GM21526 (cell line): ENCODE measurements around the gene FSIP1.

Experiments used
- ATAC-seq: cut with Tn5 transposase; IDR thresholded peaks from one replicate; pipeline ENCODE4 v1.9.1; 2021; ENCODE audit warnings: moderate library complexity; ENCODE audit not compliant: unreplicated experiment, low FRiP score

Gene FSIP1

DNA sequence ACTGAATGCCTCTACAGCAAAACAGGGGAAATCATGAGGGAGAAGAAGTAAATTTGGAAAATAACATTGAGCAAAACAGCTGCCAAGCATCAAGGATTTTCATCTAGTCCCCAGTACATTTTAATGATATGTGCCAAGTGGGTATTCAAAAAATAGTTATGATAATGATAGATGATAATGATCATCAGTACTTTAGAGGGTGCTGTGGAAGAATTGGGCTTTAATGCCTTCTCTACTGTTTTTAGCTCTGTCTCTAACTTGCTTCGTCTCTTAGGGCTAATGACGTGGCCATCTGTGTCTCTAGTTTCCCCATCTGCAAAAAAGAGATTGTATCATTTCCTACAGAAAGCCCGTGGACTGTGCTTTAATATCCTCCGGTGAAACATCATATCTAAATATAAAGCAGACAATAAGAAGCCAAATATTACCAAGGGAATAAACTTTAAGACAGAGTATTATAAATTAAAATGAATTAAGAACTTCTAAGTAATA is 10.2 kb upstream of the FSIP1 start:
- no peak for ATAC-seq

DNA sequence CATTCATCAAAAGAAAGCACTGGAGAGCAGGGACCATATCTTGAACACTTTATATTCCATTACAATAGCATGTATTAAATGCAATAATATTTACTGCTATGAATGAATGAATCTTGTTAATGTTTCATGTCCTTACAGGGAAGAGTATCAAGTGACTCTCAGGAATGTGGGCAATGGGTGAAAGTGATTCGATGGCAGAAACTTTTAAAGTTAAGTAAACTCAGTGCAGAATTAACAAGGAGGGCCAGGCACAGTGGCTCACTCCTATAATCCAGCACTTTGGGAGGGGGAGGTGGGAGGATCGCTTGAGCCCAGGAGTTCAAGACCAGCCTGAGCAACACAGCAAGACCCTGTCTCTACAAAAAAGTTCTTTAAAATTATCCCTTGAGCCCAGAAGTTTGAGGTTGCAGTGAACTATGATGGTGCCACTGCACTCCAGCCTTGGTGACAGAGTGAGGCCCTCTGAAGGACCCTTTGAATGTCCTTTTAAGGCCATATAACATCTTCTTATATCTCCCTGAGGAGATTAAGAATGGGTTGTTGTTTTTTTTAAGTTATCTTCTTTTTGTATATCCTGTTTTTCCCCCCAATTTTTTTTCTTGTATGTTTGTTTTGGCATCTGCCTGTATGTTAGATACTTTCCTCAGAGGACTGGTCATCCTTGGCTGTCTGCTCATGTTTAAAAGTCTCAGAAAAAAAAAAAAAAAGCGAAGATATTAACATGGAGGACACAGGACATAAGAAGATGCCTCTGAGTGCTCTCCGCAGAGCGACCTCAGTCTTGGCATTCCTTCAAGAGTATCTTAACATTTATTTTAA is 9.6 kb upstream of the FSIP1 start:
- no peak for ATAC-seq

- ATAC-seq: no peak
Observed at GRCh38 chr15:39789736-39790135, 7.1 kb upstream of the FSIP1 start.

DNA sequence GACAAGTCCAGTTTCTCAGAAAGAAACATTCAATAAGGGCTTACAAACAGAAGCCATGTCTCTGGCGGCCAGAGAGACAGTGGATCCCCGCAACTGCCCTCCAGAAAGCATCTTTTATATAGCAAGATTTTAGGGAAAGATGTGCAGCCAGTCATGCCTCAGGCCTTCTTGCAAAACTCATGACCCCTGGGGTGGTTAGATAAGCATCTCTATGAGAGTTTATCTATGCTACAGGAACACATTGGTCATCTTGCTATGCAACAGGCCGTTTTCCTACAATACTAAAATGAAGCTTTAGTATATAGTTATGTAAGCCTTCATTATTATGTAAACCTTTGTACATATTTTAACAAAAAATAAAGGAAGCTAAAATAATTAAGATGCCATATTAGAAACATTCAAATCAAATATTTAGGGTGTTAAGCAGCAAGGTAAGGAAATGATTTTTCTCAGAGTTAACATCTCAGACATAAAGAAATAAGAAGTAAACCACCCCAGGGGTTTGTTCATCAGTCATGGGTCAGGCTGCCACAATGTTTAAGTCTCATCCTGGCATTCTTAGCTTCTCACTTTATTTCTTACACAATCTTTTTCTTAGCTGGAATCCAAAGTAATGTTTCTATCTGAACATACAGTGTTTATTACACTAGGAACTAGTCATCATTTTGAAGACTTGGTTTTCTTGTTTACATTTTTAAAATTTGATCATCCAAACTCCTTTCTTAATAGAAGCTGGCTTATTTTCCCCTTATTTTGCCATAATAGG is 6.3 kb upstream of the FSIP1 start:
- ATAC-seq: no peak

- ATAC-seq: no peak
Observed at GRCh38 chr15:39788108-39788507, 5.5 kb upstream of the FSIP1 start.

DNA sequence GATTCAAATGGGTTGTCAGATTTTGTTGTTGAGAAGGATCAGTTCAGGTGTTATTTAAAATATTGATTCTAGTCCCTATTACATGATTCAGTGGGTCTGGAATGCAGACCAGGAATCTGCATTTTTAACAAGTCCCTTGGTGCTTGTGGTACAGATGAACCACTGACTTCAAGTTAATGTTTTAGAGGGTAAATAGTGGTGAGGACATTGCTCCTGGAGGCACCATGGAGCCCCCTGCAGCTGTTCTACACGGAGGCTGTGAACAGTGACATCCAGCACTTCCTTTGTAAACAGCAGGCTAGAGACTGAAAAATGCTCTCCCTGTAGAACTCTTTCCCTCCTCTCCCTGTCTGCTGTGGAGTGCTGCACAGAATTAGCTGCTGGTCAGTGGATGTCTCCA is 4.8 kb upstream of the FSIP1 start:
- ATAC-seq: no peak

DNA sequence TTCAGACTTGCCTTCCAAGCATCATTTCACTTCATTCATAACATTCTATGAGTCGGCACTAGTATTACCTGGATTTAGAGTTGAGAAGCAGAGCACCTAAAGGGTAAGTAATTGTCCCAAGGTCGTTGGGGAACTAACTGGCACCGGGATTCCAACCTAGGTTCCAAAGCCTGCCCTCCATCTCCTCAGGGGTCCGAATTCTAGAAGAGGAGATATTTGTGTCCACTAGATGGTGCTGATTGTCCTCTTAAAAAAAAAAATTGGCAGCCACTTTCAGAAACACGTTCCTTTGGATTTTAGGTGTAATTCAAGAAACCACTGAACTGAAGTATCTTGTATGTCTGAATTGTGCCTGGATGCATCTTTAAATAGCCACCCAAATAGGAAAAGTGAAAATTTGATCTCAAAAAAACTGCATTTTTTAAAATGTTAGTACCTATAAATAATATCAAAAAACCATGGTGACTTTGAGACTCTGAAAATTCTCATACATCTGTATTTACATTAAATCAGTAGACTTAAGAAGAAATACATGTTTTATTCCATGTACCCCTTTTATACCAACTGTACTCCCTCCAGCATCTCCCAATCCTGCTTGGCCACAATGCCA is 3.9 kb upstream of the FSIP1 start:
- no peak for ATAC-seq

DNA sequence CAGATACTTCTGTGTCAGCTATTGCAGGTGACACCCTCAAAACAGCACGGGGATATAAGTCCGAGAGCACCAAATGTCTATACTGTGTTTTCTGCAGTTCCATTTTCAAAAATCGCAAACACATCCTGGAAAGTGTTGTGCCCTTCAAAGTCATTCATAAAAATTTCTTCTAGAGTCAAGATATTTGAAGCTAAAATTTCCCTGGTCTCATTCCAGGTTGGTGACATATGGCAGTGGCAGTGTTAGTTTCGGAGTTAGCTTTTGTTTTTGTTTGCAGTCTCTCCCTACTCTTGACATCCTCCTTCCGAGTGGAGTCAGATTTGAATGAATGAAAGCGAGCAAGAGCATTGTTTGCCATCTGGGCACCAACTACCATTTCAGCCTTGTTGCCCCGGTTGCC is 3.2 kb upstream of the FSIP1 start:
- ATAC-seq: no peak

GRCh38 chr15:39785139-39785538 is 2.5 kb upstream of the FSIP1 start:
- no peak for ATAC-seq

DNA sequence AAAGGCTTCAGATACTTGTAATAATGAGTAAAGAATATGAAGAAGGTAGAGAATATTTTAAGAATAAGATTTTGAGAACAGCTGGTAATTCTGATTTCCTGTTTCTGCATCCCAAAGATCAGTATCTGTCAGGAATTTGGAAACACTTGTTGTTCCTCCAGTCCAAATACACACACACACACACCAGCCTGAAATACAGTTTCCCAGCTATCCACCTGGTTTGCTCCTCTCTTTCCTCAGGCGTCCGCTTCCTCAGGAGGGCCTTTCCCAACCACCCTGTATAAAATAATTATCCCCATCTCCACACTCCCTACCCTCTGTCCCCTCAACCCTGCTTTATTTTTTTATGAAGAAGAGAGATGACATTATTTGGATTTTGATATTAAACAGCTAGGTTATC is 2.0 kb upstream of the FSIP1 start:
- ATAC-seq: no peak

DNA sequence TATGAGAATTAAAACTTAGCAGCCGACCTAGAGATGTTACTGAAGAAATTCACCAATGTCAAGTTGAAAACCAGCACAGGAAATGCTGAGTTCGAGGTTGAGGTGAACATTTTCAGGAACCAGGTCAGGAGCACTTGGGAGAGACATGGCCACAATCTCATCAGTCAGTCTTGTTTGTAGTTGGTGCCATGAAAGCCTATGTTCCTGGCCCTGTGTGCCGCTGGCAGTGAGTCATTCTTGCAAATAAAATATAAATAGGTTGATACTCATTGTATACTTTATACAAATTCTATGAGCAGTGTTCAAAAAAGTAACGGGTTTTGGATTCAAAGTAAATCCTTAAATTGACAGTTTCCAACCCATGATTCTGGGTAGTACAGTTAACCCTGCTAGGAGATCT is 1.5 kb upstream of the FSIP1 start:
- ATAC-seq: no peak

GRCh38 chr15:39783244-39783820 is 691 bp upstream of the FSIP1 start:
- no peak for ATAC-seq

GRCh38 chr15:39781967-39782302 is 706 bp downstream of the FSIP1 start:
- ATAC-seq: no peak

DNA sequence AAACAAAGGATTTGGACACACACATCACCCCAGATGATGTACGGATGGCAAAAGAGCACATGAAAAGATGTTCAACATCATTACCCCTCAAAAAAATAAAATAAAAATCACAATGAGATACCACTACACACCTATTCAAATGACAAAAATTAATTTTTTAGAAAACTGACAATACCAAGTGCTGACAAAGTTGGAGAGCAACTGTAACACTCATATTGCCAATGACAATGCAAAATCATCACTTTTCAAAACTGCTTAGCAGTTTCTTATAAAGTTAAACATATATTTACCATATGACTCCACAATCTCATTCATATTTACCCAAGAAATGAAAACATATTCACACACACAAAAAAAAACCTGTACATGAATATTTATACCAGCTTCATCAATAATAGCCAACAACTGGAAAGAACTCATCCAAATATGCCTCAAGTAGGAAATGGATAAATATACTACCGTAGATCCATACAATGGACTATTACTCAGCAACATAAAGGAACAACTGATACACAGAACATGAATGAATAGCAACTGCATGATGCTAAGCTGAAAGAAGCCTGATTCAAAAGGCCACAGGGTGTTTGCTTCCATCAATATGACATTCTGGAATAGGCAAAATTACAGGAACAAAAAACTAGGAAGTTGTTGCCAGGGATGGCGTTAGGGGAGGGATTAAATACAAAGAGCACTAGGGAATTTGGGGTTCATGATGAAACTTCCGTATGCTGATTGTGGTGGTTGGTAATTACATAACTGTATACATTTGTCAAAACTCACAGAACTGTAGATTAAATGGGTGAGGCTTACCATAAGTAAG is 1.3 kb downstream of the FSIP1 start:
- no peak for ATAC-seq

DNA sequence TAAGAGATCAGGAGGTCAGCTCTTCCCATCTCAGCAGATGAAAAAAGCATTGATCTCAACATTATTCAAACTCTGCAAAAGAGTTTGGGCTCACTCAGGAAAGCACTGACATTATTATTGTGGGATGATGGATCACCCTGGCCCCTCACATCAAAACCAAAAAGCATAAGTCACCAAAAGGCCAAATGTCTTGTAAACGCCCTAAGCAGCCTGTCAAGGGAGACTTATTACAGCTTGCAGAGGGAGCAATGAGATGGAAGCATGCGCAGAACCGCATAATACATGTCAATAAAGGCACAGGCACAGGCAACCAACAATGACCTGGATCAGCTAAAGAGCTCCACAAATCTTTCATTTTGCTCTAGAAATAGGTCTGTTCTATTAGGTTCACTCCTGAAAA is 4.6 kb downstream of the FSIP1 start:
- no peak for ATAC-seq

DNA sequence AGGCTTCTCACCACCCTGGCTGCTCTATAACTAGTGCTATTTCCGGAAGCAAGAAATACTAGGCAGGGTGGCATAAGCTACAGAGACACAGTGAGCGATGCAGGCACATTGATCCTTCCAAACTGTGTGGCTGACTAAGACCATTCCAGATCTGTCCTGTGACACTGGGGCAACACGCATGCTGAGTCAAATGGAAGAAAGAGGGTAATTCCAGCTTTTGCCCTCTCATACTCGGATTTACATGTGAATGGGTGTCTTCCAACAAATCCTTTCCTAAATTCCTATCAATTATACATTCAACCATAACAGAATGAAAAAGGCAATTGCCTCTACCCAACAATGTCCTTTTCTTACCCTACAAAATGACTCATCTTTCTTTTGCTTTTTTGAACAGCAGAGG is 5.1 kb downstream of the FSIP1 start:
- no peak for ATAC-seq

DNA sequence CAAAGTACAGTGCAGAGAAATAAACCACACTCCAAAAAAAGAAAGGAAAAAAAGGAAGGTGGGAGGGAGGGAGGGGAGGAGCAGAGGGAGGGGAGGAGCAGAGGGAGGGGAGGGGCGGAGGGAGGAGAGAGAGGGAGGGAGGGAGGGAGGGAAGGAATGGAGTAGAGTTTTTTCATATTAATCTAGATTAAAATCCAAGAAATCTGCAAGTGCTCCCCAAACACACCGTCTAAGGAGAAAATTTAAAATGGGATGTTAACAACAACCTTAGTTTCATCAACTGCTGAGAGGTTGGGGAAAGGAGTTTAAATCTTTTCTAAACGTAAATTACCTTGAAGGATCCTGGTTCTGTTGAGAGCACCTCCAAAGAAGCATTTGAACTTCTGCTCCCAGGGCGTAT is 6.6 kb downstream of the FSIP1 start:
- no peak for ATAC-seq

GRCh38 chr15:39774688-39775267 is 7.9 kb downstream of the FSIP1 start:
- ATAC-seq: no peak

DNA sequence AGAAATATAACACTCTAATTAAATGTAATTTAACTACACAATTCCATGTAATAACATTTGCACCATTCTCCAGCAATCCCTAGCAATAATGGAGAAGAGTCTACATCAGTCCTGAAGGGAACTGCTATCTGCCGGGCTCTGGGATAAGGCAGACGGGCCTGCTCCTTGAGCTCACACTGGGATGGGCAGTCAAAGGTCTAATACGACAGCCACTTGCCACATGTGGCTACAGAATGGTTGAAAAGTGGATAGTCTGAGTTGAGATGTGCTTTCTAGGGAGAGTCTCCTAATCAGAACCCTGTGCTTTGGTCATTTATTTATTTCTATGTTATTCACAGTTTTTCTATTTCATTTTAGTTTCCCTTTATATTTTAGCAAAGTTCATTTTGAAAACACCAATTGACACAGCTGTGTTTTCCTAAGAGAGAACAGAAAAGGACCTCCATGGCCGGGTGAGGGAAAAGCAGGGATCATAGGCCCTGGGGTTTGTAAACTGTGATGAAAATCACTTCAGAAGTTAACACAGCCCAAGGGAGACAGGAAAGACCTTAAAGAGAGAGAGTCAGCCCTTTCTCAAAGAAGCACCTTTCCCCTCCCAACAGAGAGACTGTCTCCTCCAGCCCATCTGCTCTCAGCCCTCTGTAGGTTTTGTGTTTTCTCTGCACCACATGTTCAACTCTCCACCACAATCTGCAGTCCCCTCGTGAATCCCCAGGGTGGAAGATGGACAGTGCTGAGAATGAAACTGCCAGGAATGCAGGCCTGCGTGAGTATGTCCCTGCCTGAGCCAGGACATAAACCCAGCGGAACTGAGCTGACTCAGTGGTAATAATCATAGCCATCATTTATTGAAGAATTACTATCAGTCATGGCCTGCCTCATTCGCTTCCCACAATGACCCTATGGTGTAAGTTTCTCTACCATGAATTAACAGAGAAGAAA is 11.6 kb downstream of the FSIP1 start:
- no peak for ATAC-seq
